HL-60 (cell line): ENCODE results near the gene DLD.

Experiments
- GABPA ChIP-seq: IDR thresholded peaks from 2 replicates; pipeline ENCODE4 v1.6.1; 2012; ENCODE audit warnings: low read depth
- TF ChIP-seq, protein P1 (sequence below): IDR thresholded peaks from one replicate; pipeline ENCODE4 v1.5.1; 2011; ENCODE audit warnings: low read length, control low read depth, inconsistent platforms; ENCODE audit not compliant: insufficient read depth

- TF ChIP-seq, protein P1, sequence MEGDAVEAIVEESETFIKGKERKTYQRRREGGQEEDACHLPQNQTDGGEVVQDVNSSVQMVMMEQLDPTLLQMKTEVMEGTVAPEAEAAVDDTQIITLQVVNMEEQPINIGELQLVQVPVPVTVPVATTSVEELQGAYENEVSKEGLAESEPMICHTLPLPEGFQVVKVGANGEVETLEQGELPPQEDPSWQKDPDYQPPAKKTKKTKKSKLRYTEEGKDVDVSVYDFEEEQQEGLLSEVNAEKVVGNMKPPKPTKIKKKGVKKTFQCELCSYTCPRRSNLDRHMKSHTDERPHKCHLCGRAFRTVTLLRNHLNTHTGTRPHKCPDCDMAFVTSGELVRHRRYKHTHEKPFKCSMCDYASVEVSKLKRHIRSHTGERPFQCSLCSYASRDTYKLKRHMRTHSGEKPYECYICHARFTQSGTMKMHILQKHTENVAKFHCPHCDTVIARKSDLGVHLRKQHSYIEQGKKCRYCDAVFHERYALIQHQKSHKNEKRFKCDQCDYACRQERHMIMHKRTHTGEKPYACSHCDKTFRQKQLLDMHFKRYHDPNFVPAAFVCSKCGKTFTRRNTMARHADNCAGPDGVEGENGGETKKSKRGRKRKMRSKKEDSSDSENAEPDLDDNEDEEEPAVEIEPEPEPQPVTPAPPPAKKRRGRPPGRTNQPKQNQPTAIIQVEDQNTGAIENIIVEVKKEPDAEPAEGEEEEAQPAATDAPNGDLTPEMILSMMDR = no peak
- TF ChIP-seq GABPA = no peak
Measured at GRCh38 chr7:107934991-107935770, 44.2 kb downstream of the DLD start.
